Endothelial cell of umbilical vein (primary cell): ENCODE measurements around the gene TNFRSF19. TPM values are rescaled to one million over a fixed set of nuclear protein-coding genes. Genes with fewer than 3 reads are reported as not detected.

Experiments used
- BruUV-seq: library from RNA; stranded (reverse); fragments of 400-500 nt; replicated peaks from 2 replicates; lab custom pipeline; 2021; lab: Mats Ljungman, UMichigan
- CTCF ChIA-PET: fragments of 300-600, 350-600 bp; sonication (Branson Sonifier 250); formaldehyde crosslinking; loops from one replicate; lab custom pipeline; 2021; ENCODE audit warnings: antibody characterized with exemption, inconsistent platforms; lab: Charles Lee
- POLR2A ChIA-PET: fragments of 300-600, 350-600 bp; sonication (Branson Sonifier 250); formaldehyde crosslinking; loops from one replicate; lab custom pipeline; 2021; ENCODE audit warnings: antibody characterized with exemption, inconsistent platforms; lab: Charles Lee
- DNase-seq: peaks from one replicate; pipeline ENCODE4 v3.0.0-alpha.2; 2011; ENCODE audit warnings: low read depth, low spot score
- FAIRE-seq: peaks from 2 replicates; lab custom pipeline; 2011; peaks lifted over from hg19 to GRCh38; lab: Jason Lieb, UNC
- H2AFZ ChIP-seq: 2 replicates; pipeline ENCODE4 v1.6.0; 2012; ENCODE audit warnings: low read depth, low read length, control low read depth, inconsistent platforms
- H3K27ac ChIP-seq: 2 replicates; pipeline ENCODE4 v1.5.1; 2011; ENCODE audit warnings: low read depth, mild to moderate bottlenecking, control low read depth, low read length, moderate library complexity; ENCODE audit not compliant: insufficient read depth
- H3K27me3 ChIP-seq, 2 experiments: 2 replicates each; pipeline versions ENCODE4 v1.6.0 to v1.6.1; 2011; ENCODE audit warnings: low read length in 2 of 2, mixed read lengths in 1 of 2; ENCODE audit not compliant: control insufficient read depth in 2 of 2, insufficient read depth in 2 of 2
- H3K36me3 ChIP-seq, 2 experiments: 2 replicates in 1 of 2; 3 replicates in 1 of 2; pipeline ENCODE4 v1.5.1; 2011; ENCODE audit warnings: low read length in 2 of 2, mild to moderate bottlenecking in 1 of 2, moderate library complexity in 1 of 2; ENCODE audit not compliant: control insufficient read depth in 2 of 2, insufficient read depth in 2 of 2; ENCODE audit errors: extremely low read depth in 1 of 2
- H3K4me1 ChIP-seq: 3 replicates; pipeline ENCODE4 v1.5.1; 2011; ENCODE audit warnings: mild to moderate bottlenecking, low read length; ENCODE audit not compliant: control insufficient read depth, insufficient read depth; ENCODE audit errors: extremely low read depth
- H3K4me2 ChIP-seq: 2 replicates; pipeline ENCODE4 v1.6.1; 2011; ENCODE audit warnings: low read length, control low read depth, mixed read lengths; ENCODE audit not compliant: insufficient read depth
- H3K4me3 ChIP-seq, 3 experiments: fragments of 200-600 bp in 1 of 3; sonication (generic), shearing (Covaris generic) in 1 of 3; replicated peaks in 1 of 3; 2 replicates each; pipeline ENCODE4 v1.5.1; 2011 to 2016; ENCODE audit warnings: control low read depth in 3 of 3, low read length in 3 of 3, mild to moderate bottlenecking in 2 of 3, inconsistent platforms in 1 of 3, low read depth in 1 of 3, moderate library complexity in 1 of 3; ENCODE audit not compliant: insufficient read depth in 1 of 3
- H3K79me2 ChIP-seq: 2 replicates; pipeline ENCODE4 v1.6.0; 2012; ENCODE audit warnings: low read length, inconsistent platforms; ENCODE audit not compliant: control insufficient read depth, insufficient read depth
- H3K9ac ChIP-seq: replicated peaks from 2 replicates; pipeline ENCODE3; 2011; ENCODE audit warnings: low read length, control low read depth; ENCODE audit not compliant: insufficient read depth; ENCODE audit errors: extremely low read depth
- H3K9me1 ChIP-seq: replicated peaks from 3 replicates; pipeline ENCODE4 v1.6.0; 2011; ENCODE audit warnings: mild to moderate bottlenecking, low read length; ENCODE audit not compliant: control insufficient read depth, insufficient read depth; ENCODE audit errors: extremely low read depth
- H3K9me3 ChIP-seq: replicated peaks from 2 replicates; pipeline ENCODE4 v1.5.1; 2012; ENCODE audit warnings: low read length, inconsistent platforms; ENCODE audit not compliant: control insufficient read depth, insufficient read depth
- H4K20me1 ChIP-seq: replicated peaks from 2 replicates; pipeline ENCODE3; 2011; ENCODE audit warnings: mild to moderate bottlenecking, low read length; ENCODE audit not compliant: control insufficient read depth, insufficient read depth; ENCODE audit errors: extremely low read depth
- CTCF ChIP-seq, 2 donors: IDR thresholded peaks; 1 replicate in 1 of 2; 2 replicates in 1 of 2; pipeline ENCODE4 v1.5.1; 2011; ENCODE audit warnings: low read length in 2 of 2, mild to moderate bottlenecking in 2 of 2, moderate library complexity in 2 of 2, control low read depth in 1 of 2, inconsistent platforms in 1 of 2, low read depth in 1 of 2; ENCODE audit not compliant: insufficient read depth in 1 of 2; ENCODE audit errors: extremely low read depth in 1 of 2
- EZH2 ChIP-seq: IDR thresholded peaks from 2 replicates; pipeline ENCODE4 v1.6.1; 2012; ENCODE audit warnings: borderline replicate concordance, low read depth, mild to moderate bottlenecking, moderate library complexity, low read length, inconsistent platforms; ENCODE audit not compliant: severe bottlenecking
- FOS ChIP-seq: IDR thresholded peaks from 2 replicates; pipeline ENCODE4 v1.6.1; 2011; ENCODE audit warnings: mild to moderate bottlenecking, low read length, moderate library complexity, borderline replicate concordance; ENCODE audit not compliant: insufficient read depth
- GATA2 ChIP-seq: IDR thresholded peaks from 2 replicates; pipeline ENCODE4 v1.7.0; 2011; ENCODE audit warnings: low read depth, mild to moderate bottlenecking, moderate library complexity, mixed read lengths, low read length; ENCODE audit not compliant: insufficient read length, insufficient read depth
- JUN ChIP-seq: IDR thresholded peaks from 2 replicates; pipeline ENCODE4 v1.6.1; 2011; ENCODE audit warnings: borderline replicate concordance, low read depth; ENCODE audit not compliant: insufficient read length, insufficient read depth
- MAX ChIP-seq: IDR thresholded peaks from 2 replicates; pipeline ENCODE4 v1.6.1; 2011; ENCODE audit not compliant: insufficient read depth, insufficient read length
- MYC ChIP-seq: IDR thresholded peaks from one replicate; pipeline ENCODE4 v1.6.1; 2011; ENCODE audit warnings: mild to moderate bottlenecking, low read depth, low read length
- POLR2A ChIP-seq: IDR thresholded peaks from 2 replicates; pipeline ENCODE4 v1.6.1; 2012; ENCODE audit warnings: low read depth, mild to moderate bottlenecking, control low read depth, low read length
- POLR2AphosphoS5 ChIP-seq: IDR thresholded peaks from 2 replicates; pipeline ENCODE4 v1.6.1; 2012; ENCODE audit warnings: low read depth, mild to moderate bottlenecking, control low read depth, low read length, moderate library complexity; ENCODE audit not compliant: insufficient read depth
- dilution Hi-C: fragments of 300-500 bp; cut with MboI; formaldehyde crosslinking; loops from one replicate; pipeline ENCODE4 v1.15.0; 2019; ENCODE audit warnings: low sequenced_read_pairs; ENCODE audit not compliant: extremely low pct_ligation_motif_present
- intact Hi-C: fragments of 100-400 bp; cut with micrococcal nuclease; formaldehyde crosslinking; loops from one replicate; pipeline ENCODE4 v1.10.0; 2022
- polyA plus RNA-seq, 4 experiments: library from polyadenylated mRNA; depleted of rRNA in 3 of 4; stranded (reverse) in 3 of 4; unstranded in 1 of 4; fragments of >200 nt; gene quantifications; 2 replicates each; pipeline versions ENCODE4 v1.2.1 to v1.2.3, GENCODE V29; 2011 to 2012; ENCODE audit warnings: missing spikeins in 1 of 4
- total RNA-seq: library from RNA; stranded (reverse); gene quantifications from 2 replicates; pipeline ENCODE4 v1.2.3, GENCODE V29; 2021

The TNFRSF19 gene
- total and polyA plus RNA-seq, 2 donors (not counting 3 experiments of a cell fraction or from before 2014, with no cell fraction given), result 0.23 to 0.29 TPM

GRCh38 chr13:23571431-23571830 is 1.2 kb downstream of the TNFRSF19 start:
- TF ChIP-seq GATA2 (no peak), POLR2A (no peak), JUN (no peak), FOS (no peak), MAX (no peak)
- H3K27me3 ChIP-seq, result peaks cover 31 to 50% of the 10 kb centered on the region in 2 experiments
- intact Hi-C loops (no loop called here), dilution Hi-C loops (no loop called here)
- no peak overlapping the region for H3K4me3 ChIP-seq
- no peak overlapping the region for H3K27ac ChIP-seq
- H2AFZ ChIP-seq, result no peak overlapping the region
- H3K9me3 ChIP-seq, result no peaks in the 10 kb centered on the region
- no peaks in the 10 kb centered on the region for H3K9me1 ChIP-seq
- H4K20me1 ChIP-seq, result no peaks in the 10 kb centered on the region
- no peaks in the 10 kb centered on the region for H3K36me3 ChIP-seq
- no peak overlapping the region for H3K4me2 ChIP-seq
- ChIA-PET POLR2A (no interaction called here), CTCF (interaction anchor here (1.4 to 1.7 kb wide), 2 partner anchors 10 to 17 kb away, joined by 3 read pairs; no protein-coding TSS in a partner anchor)
- DNase-seq, result no peak
- BruUV-seq, result no TSS peak
- no peak for FAIRE-seq
- no peak overlapping the region for H3K9ac ChIP-seq
- no peaks in the 10 kb centered on the region for H3K79me2 ChIP-seq
- no peaks in the 10 kb centered on the region for H3K4me1 ChIP-seq

GRCh38 chr13:23572836-23573235 is 2.6 kb downstream of the TNFRSF19 start:
- intact Hi-C loops (no loop called here), dilution Hi-C loops (no loop called here)
- TF ChIP-seq CTCF (IDR thresholded peaks at IDR 0.05; ENCODE audit: extremely low read depth in 1 of 2, insufficient read depth in 1 of 2, low read depth in 1 of 2, low read length in 2 of 2), result no peak
- no peak for TF ChIP-seq GATA2
- no peak for TF ChIP-seq MYC
- TF ChIP-seq POLR2AphosphoS5, result no peak
- no peak for TF ChIP-seq JUN
- TF ChIP-seq EZH2, result no peak
- TF ChIP-seq FOS, result no peak
- TF ChIP-seq MAX, result no peak
- TF ChIP-seq POLR2A, result no peak
- Histone ChIP-seq H3K27ac (no peak overlapping the region), H3K79me2 (no peaks in the 10 kb centered on the region), H3K9ac (no peak overlapping the region), H3K4me1 (no peaks in the 10 kb centered on the region), H3K4me2 (no peak overlapping the region), H3K27me3 (peaks cover 34 to 53% of the 10 kb centered on the region in 2 experiments), H3K9me3 (no peaks in the 10 kb centered on the region), H3K36me3 (no peaks in the 10 kb centered on the region), H2AFZ (no peak overlapping the region), H3K9me1 (no peaks in the 10 kb centered on the region), H4K20me1 (no peaks in the 10 kb centered on the region), H3K4me3 (no peak overlapping the region)
- ChIA-PET POLR2A (no interaction called here), CTCF (interaction anchor here (1.0 kb wide), 1 partner anchor 36 kb away, joined by 3 read pairs; no protein-coding TSS in a partner anchor)
- no TSS peak for BruUV-seq
- FAIRE-seq, result no peak
- no peak for DNase-seq
